Endothelial cell (in vitro differentiated cells): ENCODE results near the gene MYCBP2. TPM values are rescaled to one million over a fixed set of nuclear protein-coding genes. Genes with fewer than 3 reads are reported as not detected.
"Not testable (repeated sequence)": the region's sequence is repeated elsewhere in the genome, so short reads cannot be mapped to it uniquely, and the experiment has no call there.

Experiments used
- DNase-seq: peaks from one replicate; pipeline ENCODE4 v3.0.0; 2021; ENCODE audit warnings: low spot score
- H3K27ac Mint-ChIP-seq: one replicate; pipeline ENCODE4 v1.8.0; 2021; ENCODE audit warnings: mixed read lengths, inconsistent platforms; ENCODE audit not compliant: unreplicated experiment
- H3K27me3 Mint-ChIP-seq: one replicate; pipeline ENCODE4 v1.8.0; 2021; ENCODE audit warnings: mild to moderate bottlenecking, moderate library complexity, mixed read lengths, inconsistent platforms; ENCODE audit not compliant: unreplicated experiment
- H3K36me3 Mint-ChIP-seq: one replicate; pipeline ENCODE4 v1.8.0; 2021; ENCODE audit warnings: mild to moderate bottlenecking, low read depth, mixed read lengths, inconsistent platforms; ENCODE audit not compliant: unreplicated experiment
- H3K4me1 Mint-ChIP-seq: one replicate; pipeline ENCODE4 v1.8.0; 2021; ENCODE audit warnings: mild to moderate bottlenecking, mixed read lengths, inconsistent platforms; ENCODE audit not compliant: unreplicated experiment
- H3K4me3 Mint-ChIP-seq: one replicate; pipeline ENCODE4 v1.8.0; 2021; ENCODE audit warnings: mild to moderate bottlenecking, mixed read lengths, inconsistent platforms; ENCODE audit not compliant: unreplicated experiment
- H3K9me3 Mint-ChIP-seq: one replicate; pipeline ENCODE4 v1.8.0; 2021; ENCODE audit warnings: mixed read lengths, inconsistent platforms; ENCODE audit not compliant: unreplicated experiment
- total RNA-seq: library from RNA; stranded (reverse); fragmentation: NEBNext Ultra II Directional; extraction: Animal tissue kit (Norgen Biotek cat#: 25700); gene quantifications from one replicate; pipeline ENCODE4 v1.2.1, GENCODE V29; 2021; ENCODE audit not compliant: unreplicated experiment
- TF ChIP-seq, protein P1 (sequence below): fragments of 200-600 bp; sonication (generic); IDR thresholded peaks from one replicate; pipeline ENCODE4 v1.5.0; 2021; ENCODE audit warnings: antibody characterized with exemption; ENCODE audit not compliant: unreplicated experiment

Gene MYCBP2
- total RNA-seq, 1 donor from 2014 or later, result 94.7 TPM

GRCh38 chr13:77290342-77290741, 36.6 kb downstream of the MYCBP2 start:
- no peak overlapping the region for H3K4me3 Mint-ChIP-seq

DNA sequence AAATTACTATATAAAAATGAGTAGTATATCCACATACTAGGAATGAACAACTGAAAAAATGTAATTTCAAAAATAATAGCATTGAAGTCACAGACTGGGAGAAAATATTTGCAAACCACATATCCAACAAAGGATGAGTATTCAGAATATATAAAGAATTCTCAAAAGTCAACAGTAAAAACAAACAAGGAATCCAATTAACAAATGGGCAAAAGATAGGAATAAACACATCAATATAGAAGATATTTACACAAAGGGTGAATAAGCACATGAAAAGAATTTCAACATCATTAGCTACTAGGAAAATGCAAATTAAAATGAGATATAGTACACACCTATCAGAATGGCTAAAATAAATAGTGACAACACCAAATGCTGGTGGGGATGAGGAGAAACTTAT, 37.0 kb downstream of the MYCBP2 start:
- peaks cover 11% of the 10 kb centered on the region for H3K4me1 Mint-ChIP-seq
- H3K27ac Mint-ChIP-seq, result no peak overlapping the region
- no peak for DNase-seq
- H3K36me3 Mint-ChIP-seq, result peaks cover 34% of the 10 kb centered on the region
- H3K9me3 Mint-ChIP-seq, result no peaks in the 10 kb centered on the region
- H3K4me3 Mint-ChIP-seq, result no peak overlapping the region
- TF ChIP-seq, protein P1, sequence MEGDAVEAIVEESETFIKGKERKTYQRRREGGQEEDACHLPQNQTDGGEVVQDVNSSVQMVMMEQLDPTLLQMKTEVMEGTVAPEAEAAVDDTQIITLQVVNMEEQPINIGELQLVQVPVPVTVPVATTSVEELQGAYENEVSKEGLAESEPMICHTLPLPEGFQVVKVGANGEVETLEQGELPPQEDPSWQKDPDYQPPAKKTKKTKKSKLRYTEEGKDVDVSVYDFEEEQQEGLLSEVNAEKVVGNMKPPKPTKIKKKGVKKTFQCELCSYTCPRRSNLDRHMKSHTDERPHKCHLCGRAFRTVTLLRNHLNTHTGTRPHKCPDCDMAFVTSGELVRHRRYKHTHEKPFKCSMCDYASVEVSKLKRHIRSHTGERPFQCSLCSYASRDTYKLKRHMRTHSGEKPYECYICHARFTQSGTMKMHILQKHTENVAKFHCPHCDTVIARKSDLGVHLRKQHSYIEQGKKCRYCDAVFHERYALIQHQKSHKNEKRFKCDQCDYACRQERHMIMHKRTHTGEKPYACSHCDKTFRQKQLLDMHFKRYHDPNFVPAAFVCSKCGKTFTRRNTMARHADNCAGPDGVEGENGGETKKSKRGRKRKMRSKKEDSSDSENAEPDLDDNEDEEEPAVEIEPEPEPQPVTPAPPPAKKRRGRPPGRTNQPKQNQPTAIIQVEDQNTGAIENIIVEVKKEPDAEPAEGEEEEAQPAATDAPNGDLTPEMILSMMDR, result no peak
- no peaks in the 10 kb centered on the region for H3K27me3 Mint-ChIP-seq

More at GRCh38 chr13:77290342-77290741, 36.6 kb downstream of the MYCBP2 start:
- DNase-seq, result no peak
- Mint-ChIP-seq H3K27me3 (no peaks in the 10 kb centered on the region), H3K27ac (no peak overlapping the region), H3K4me1 (peaks cover 11% of the 10 kb centered on the region), H3K9me3 (no peaks in the 10 kb centered on the region), H3K36me3 (peaks cover 32% of the 10 kb centered on the region)
- TF ChIP-seq, protein P1, result no peak

DNA sequence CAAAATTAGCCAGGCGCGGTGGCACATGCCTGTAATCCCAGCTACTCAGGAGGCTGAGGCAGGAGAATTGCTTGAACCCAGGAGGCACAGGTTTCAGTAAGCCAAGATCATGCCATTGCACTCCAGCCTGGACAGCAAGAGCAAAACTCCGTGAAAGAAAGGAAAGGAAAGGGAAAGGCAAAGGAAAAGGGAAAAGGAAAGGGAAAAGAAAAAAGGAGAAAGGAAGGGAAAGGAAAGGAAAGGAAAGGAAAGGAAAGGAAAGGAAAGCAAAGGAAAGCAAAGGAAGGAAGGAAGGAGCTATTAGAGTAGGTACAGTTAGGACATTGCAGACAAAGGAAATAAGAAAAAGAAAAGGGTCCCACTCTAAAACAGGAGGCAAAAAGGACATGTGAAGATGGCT, 41.3 kb downstream of the MYCBP2 start:
- Mint-ChIP-seq H3K27ac (peak overlapping the region; percentile 61), H3K36me3 (peaks cover 26% of the 10 kb centered on the region), H3K4me3 (peak overlapping the region; percentile 65)
- not testable (repeated sequence) for H3K4me1 Mint-ChIP-seq, H3K27me3 Mint-ChIP-seq, DNase-seq, H3K9me3 Mint-ChIP-seq

- H3K4me3 Mint-ChIP-seq, result no peak overlapping the region
- no peak overlapping the region for H3K27ac Mint-ChIP-seq
- H3K27me3 Mint-ChIP-seq, result no peaks in the 10 kb centered on the region
- no peaks in the 10 kb centered on the region for H3K9me3 Mint-ChIP-seq
- H3K4me1 Mint-ChIP-seq, result peaks cover 8% of the 10 kb centered on the region
- H3K36me3 Mint-ChIP-seq, result peaks cover 23% of the 10 kb centered on the region
- DNase-seq, result no peak
- TF ChIP-seq, protein P1, result no peak
These were observed 41.8 kb downstream of the MYCBP2 start for GRCh38 chr13:77285098-77285497.

DNA sequence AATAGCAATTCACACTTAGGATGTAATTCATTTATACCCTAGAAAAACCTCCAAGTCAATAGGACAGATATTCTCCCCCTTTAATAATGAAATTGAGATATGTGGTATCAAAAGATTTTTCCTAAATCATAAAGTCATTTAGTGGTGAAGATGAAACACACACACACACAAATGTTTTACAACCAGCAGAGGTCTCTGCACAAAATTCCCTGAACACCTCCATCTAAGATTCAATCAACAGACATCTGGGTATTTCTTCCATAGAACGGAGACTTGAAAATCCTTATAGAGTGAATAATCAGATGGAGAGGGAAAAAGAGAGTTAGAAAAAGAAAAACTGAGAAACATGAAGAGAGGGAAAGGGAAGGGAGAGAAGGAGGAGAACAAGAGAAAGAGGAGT, 52.8 kb downstream of the MYCBP2 start:
- TF ChIP-seq, protein P1, result no peak
- H3K27ac Mint-ChIP-seq, result no peak overlapping the region
- peaks cover 6% of the 10 kb centered on the region for H3K4me1 Mint-ChIP-seq
- H3K27me3 Mint-ChIP-seq, result no peaks in the 10 kb centered on the region
- peaks cover 14% of the 10 kb centered on the region for H3K36me3 Mint-ChIP-seq
- DNase-seq, result no peak
- no peak overlapping the region for H3K4me3 Mint-ChIP-seq
- no peaks in the 10 kb centered on the region for H3K9me3 Mint-ChIP-seq

DNA sequence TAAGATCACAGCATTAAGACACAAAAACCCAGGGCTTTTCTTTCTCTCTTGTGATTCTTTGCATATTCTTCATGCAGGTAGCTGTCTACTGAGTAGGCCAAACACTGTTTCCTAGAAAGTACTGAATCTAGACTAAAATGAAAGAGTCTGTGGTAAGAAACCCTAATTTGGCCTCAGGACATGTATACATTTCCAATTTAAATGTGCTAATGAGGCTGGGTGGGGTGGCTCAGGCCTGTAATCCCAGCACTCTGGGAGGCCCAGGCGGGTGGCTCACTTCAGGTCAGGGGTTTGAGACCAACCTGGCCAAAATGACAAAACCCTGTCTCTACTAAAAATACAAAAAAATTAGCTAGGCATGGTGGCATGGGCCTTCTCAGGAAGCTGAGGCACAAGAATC, 57.8 kb downstream of the MYCBP2 start:
- H3K27ac Mint-ChIP-seq, result no peak overlapping the region
- H3K9me3 Mint-ChIP-seq, result no peaks in the 10 kb centered on the region
- TF ChIP-seq, protein P1, result no peak
- DNase-seq, result no peak
- peaks cover 23% of the 10 kb centered on the region for H3K36me3 Mint-ChIP-seq
- no peak overlapping the region for H3K4me3 Mint-ChIP-seq
- no peaks in the 10 kb centered on the region for H3K27me3 Mint-ChIP-seq
- H3K4me1 Mint-ChIP-seq, result no peaks in the 10 kb centered on the region
